HG03103 (cell line): ENCODE results near the gene FAM174C.
"Not testable (repeated sequence)": the region's sequence is repeated elsewhere in the genome, so short reads cannot be mapped to it uniquely, and the experiment has no call there.

Experiments used
- ATAC-seq: cut with Tn5 transposase; IDR thresholded peaks from one replicate; pipeline ENCODE4 v1.9.1; 2021; ENCODE audit warnings: low read depth; ENCODE audit not compliant: unreplicated experiment

FAM174C gene

GRCh38 chr19:1296078-1296477 is 20.7 kb downstream of the FAM174C start:
- ATAC-seq, result no peak

DNA sequence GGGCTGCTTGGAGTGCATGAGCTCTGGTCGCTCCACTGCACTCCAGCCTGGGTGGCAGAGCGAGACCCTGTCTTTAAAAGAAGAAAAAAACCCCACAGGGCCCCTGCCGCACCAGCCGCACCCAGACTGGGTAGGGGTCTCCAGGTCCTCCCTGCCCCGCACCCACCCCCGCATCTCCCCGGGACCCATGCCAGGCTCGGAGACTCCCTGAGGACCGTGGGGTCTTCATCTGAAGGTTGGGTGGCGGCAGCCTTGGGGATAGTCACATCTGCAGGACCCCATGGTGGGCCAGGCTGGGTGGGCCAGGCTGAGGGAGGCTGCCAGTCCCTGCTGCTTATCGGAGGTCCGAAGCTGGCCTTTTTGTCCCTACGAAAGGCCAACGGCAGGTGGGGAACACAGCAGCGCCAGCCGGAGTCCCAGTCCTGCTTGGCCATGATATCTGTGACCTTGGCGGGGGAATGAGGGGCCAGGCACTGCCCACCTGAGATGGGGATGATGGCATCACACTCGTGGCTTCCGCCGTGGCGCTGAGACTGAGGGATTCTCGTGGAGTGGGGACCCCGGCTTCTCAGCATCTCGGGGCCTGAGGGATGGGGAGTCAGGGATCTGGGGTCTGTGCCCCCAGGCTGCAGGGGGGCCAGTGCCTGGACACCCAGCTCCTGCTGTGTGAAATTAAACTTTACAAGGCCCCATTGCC is 21.4 kb downstream of the FAM174C start:
- no peak for ATAC-seq

- ATAC-seq, result no peak
Observed at GRCh38 chr19:1298235-1298634, 22.9 kb downstream of the FAM174C start.

DNA sequence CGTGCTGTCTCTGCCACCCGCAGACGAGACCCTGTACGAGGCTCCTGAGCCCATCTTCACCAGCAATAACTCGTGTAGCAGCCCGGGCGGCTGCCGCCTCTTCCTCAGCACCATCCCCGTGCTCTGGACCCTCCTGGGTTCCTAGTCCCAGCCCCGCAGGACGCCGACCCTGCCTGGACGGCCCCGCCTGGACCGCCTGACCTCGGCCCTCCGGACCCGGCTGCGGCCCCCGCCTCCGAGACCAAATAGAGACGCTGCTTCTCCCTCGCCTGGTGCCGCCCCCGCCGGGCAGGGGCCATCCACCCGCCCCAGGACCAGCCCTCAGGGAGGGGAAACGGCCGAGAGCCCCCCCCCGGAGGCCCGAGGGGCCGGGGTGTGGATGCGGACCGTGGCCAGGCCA is 24.5 kb downstream of the FAM174C start:
- no peak for ATAC-seq

- ATAC-seq, result no peak
Observed at GRCh38 chr19:1300744-1301490, 25.6 kb downstream of the FAM174C start.

GRCh38 chr19:1302533-1303239 is 27.4 kb downstream of the FAM174C start:
- no peak for ATAC-seq

DNA sequence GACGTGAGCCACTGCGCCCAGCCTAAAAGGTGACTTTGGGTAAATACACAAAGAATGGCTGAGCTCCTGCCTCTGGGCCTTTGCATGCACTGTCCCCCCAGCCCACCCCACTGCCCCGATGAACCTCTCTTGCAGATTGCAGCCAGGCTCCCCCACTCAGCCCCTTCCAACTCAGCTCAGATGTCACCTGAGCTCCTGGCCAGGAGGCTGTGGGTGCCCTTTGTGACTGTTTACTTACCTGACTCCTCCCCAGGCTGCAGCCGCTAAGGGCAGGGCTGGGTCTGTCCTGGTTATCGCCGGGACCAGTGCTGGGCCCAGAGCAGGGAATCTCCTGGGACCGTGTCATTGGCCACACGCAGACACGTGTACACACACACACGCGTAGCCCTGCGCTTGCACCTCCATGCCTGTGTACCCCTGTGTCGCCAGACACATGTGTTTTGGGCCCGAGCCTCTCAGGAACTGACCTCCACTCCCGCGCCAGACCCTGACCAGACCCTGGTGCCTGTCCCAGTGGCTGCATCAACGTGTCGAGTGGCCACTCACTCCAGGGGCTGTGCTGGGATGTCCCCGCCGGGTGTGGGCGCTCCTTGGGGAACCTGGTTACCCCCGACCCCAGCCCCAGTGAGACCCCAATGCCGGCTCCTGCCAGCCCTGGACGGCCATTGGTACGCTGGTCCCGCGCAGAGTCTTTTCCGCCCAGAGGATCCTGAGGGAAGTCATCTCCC is 29.0 kb downstream of the FAM174C start:
- no peak for ATAC-seq

DNA sequence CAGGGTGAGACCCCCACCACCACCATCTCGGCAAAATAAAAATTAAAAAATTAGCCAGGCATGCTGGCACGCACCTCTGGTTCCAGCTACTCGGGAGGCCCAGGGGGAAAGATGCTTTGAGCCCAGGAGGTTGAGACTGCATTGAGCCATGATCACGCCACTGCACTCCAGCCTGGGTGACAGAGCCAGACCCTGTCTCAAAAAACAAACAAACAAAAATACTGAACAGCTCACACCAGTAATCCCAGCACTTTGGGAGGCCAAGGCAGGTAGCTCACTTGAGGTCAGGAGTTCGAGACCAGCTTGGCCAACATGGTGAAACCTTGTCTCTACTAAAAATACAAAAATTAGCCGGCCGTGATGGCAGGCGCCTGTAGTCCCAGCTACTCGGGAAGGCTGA is 30.0 kb downstream of the FAM174C start:
- ATAC-seq, result not testable (repeated sequence)

- no peak for ATAC-seq
Observed at GRCh38 chr19:1307320-1307719, 32.0 kb downstream of the FAM174C start.

DNA sequence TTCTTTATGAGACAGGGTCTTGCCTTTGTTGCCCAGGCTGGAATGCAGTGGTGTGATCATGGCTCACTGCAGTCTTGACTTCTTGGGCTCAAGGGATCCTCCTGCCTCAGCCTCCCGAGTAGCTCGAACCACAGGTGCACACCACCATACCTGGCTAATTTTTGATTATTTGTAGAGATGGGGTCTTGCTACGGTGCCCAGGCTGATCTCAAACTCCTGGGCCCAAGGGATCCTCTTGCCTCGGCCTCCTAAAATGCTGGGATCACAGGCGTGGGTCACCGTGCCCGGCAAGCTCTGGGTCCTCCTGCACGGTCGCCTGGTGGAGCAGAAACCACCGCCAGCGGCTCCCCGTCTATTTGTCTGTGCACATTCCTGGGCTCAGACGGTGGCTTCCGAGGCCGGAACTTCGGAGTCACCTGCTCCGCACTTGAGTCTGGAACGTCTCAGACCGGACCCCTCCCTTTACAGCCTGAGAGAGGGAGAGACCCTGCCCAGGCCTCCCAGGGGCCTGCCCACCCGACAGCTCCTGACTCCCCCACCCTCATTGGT is 32.5 kb downstream of the FAM174C start:
- ATAC-seq, result no peak

DNA sequence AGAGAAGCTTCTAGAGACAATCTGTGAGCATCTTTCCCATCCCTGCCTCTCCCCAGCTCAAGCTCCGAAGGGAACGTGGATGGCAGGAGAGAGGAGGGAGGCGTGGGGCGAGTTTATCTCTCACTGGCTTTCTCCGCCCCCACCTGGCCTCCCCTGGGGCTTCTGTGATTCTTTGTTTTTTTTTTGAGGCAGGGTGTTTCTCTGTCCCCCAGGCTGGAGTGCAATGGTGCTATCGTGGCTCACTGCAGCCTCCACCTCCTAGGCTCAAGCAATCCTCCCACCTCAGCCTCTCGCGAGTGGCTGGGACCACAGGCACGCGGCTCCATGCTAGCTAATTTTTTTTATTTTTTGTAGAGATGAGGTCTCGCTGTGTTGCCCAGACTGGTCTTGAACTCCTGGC is 33.4 kb downstream of the FAM174C start:
- no peak for ATAC-seq

GRCh38 chr19:1309977-1310852 is 34.9 kb downstream of the FAM174C start:
- ATAC-seq, result no peak

- no peak for ATAC-seq
Observed at GRCh38 chr19:1310853-1311180, 35.5 kb downstream of the FAM174C start.

DNA sequence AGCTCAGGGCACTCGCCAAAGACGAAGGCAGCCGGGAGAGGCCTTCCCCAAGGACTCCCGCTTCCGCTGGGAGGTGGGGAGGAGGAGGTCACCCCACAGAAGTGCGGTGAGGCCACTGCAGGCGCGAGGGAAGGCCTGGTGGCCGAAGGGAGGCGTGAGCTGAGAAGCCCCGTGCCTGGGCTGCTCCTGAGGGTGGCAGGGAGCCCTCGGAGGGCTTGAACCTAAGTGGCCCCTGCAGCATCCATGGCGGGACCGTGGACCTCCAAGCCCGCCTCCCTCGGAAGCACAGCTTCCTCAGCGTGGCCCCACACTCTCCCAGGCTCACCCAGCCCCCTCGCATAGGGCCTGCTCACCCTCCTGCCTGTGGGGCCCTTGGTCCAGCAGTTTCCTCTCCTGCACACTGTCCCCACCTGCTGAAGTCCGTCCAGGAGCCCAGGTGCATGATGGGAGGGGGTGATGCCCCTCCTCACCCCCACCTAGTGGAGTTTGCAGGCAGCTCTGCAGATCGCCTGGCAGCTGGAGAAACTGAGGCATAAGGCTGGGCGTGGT is 36.3 kb downstream of the FAM174C start:
- ATAC-seq, result no peak

DNA sequence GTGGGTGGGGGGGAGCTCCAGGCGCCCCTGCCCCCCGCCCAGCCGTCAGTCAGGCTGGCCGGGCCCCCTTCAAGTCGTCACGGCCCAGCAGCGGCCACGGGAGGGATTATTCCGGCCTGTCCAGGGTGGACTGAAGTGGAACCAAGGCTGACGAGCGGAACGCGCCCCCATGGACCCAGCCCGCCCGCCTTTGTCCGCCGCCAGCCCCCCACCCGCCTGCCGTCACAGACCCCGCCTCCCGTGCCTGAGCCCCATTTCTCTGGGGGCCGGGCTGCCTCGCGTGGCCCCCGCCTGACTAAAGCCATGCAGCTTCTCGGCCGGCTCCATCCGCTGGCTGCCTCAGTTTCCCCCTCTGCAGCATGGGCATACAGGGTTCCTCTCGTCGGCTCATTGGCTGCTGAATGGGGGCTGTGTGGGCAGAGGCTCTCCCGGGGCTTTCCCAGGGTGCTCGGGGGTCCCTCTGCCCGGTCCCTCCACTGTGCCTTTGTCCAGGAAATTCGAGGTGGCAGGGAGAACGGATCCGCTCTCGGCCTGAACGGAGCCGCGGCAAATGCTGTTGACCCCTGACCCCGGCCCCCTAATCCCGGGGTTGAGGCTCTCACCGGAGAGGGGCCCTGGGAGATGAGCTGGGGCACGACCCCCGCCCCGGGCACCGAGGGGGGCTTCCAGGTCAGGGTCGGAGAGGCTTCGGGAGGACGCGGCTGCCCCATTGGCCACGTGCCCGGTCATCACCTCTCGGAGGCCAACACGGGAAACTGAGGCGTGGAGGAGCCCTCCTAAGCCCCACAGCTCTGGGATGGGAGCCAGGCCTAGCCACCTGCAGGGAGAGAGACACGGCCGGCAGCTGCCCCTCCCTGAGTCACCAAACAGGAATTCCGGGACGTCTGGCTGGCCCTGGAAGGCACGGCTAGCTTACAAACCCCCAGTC is 37.7 kb downstream of the FAM174C start:
- ATAC-seq, result no peak

DNA sequence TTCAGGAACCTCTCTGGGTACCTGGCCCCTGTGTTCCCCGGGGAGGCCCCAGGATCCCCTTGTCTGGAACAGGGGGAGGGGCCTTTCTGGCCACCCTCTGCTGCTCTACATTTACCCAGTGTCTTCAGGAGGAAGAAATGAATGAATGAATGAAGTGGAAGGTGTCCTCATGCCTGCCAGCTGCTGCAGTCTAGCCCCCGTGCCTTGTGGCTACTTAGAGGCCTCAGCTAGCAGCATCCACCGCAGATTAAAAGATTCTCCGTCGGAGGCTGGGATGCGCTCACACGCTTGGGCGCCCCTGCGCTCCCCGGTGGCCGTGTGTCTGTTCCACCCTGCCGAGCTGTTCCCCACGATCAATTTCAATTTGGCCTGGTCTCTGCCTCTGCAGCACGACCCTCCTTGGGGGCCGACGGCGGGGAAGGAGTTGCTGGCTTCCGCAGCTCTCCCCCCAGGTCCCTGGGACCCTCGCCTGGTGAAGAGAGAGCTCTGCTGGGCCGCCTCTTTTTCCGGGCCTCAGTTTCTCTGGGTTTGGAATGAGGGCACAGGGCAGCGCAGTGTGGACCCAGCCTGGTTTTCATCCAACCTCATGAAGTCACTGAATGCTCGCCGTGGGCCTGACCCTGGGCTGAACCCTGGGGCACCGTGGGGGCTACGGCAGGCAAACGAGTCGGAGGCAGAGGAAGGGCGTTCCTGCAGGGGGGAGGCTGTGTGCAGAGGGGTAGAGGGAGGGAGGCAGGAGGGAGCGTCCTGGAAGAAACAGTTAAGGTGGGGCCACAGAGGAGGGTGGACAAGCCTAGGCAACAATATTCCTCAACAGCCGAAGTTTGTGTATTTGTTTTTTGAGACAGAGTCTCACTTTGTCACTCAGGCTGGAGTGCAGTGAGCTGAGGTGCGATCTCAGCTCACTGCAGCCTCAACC is 38.6 kb downstream of the FAM174C start:
- no peak for ATAC-seq

DNA sequence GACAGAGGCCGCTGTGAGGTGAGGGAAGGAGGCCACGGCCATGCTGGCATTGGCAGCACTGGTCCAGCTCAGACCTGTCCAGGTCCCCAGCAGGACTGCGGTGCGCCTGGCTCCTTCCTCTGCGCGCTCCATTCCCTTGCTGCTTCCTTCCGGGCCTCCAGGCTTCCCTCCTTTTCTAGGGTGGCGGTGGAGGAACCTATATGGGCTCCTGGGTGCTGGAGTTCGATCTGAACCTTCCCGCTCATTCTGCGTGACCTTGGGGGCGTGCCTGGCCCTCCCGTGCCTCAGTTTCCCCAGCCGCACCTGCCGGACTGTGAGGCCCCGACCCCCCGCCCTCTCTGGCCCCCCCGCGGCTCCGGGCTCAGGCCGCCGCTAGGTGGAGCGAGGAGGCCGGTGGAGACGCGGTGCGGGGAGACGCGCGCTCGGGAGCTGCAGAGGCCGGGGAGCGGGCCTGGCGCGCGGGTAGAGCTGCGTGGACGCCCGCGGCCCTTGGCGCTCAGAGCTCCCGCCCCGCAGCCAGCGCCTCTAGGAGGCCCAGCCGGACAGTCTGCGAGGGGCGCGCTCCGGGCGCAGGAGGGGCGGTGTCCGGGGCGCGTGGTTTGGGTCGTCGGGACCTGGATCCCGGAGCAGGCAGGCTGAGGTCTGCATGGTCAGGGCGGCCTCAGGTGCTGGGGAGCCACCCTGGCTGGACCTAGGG is 40.3 kb downstream of the FAM174C start:
- no peak for ATAC-seq
